GM19438 (cell line): Measurements from ENCODE around the gene ACR.
"Not testable (repeated sequence)": the region's sequence is repeated elsewhere in the genome, so short reads cannot be mapped to it uniquely, and the experiment has no call there.

Source experiments
- ATAC-seq: cut with Tn5 transposase; IDR thresholded peaks from one replicate; pipeline ENCODE4 v1.9.1; 2021; ENCODE audit warnings: low read depth; ENCODE audit not compliant: unreplicated experiment

Gene ACR

DNA sequence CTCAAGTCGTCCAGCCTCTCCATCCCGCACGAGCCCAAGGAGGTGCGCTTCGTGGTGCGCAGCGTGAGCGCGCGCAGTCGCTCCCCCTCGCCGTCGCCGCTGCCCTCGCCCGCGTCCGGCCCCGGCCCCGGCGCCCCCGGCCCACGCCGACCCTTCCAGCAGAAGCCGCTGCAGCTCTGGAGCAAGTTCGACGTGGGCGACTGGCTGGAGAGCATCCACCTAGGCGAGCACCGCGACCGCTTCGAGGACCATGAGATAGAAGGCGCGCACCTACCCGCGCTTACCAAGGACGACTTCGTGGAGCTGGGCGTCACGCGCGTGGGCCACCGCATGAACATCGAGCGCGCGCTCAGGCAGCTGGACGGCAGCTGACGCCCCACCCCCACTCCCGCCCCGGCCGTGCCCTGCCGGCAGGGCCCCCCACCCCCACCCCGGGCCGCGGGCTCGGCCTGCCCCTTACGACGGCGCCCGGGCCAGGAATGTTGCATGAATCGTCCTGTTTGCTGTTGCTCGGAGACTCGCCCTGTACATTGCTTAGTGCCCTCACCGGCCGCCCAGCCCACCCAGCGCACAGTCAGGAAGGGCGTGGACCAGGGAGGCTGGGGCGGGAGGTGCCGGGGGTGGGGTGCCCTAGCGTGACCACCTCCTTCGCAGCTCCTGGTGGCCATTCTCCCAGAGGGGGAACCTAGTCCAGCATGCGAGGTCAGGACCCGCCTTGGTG, 6.9 kb upstream of the ACR start:
- no peak for ATAC-seq

DNA sequence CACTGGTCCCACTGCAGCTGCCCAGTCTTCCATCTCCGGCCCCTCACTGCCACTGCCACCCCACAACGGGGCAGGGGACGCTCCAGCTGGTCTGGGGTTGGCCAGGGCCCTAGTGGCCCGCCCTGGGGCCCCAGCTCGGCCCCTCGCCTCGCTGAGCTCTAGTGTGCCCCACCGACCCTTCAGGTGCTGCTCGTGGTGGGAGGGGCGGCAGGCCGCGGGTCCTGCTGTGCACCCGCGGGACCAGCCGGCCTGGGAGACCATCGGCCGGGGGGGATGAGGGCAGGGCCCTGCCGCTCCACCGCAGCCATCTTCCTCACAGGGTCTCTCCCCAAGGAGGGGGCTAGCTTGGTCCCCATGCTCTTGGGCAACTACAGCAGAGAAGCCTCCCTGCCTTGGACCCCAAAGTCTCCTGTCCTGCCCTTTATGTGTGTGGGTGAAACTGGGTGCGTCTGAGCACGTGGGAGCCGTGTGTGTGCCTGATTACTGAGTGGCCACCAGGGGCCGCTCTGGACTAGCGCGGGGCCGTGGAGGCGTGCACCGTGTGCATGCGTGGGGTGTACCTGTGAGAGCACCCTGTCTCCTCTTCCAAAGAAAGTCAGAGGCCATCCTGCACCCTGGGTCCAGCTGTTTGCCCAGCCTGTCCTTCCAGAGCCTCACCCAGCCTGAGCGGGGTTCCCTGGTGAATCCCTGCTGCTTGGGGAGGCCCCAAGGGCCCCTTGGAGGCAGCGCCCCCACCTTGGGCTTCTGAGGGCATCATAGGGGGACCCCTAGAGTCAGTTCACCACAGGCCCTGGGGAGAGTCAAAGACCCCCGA, 6.0 kb upstream of the ACR start:
- no peak for ATAC-seq

DNA sequence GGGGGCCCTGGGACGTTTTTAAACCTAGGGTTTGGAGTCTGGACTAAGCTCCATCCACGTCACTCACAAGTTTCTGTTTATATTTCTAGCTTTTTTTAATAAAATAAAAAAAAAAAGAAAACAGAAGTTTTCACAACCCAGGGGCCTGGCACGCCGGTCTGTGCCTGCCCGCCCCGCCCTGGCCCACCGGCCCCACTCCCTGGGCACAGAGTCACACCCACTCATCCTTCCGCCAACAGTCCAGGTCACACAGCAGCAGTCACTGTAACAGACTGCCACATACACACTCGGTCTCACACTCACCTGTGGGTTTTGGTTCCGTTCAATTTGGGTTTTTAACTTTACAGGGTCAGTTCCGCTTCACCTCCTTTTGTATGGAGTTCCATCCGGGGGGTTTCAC, 5.3 kb upstream of the ACR start:
- ATAC-seq: no peak

DNA sequence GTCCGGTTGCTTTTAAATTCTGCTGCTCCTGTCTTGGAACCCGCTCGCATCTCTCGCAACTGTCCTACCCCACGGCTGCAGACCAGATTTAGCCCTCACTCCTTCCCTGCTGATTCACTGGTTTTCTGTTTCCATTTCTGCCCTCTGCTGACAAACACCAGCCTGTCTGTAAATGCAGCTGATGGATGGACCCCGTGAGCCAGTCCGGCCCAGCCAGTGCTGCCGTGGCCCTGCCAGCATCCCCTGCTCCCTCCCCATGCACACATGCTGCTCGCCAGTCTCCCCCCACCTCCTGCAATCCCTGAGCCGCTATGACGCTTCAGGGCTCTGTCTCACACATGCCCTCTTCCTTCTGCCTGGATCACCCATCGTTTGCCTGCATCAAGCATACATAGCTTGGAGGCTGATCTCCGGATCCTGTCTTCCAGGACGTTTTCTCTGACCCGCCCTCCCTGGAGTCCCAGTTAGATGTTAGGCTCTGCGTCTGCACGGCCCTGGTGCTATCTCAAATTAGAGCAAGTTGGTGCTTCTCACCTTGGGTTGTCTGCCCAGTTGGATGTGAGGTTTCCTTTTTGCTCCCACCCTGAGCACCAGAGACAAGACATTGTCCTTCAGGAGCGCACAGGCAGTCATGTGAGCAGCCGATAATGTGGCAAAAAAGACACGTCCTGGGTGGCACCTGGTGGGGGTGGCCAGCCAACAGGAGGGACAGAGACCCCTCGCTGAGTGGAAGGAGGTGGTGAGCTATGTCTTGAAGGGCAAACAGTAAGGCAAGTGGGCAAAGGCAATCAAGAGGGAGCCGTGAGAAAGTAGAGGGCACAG, 4.3 kb upstream of the ACR start:
- no peak for ATAC-seq

GRCh38 chr22:50734343-50734771, 3.6 kb upstream of the ACR start:
- ATAC-seq: no peak

GRCh38 chr22:50734986-50735738, 2.8 kb upstream of the ACR start:
- ATAC-seq: no peak

DNA sequence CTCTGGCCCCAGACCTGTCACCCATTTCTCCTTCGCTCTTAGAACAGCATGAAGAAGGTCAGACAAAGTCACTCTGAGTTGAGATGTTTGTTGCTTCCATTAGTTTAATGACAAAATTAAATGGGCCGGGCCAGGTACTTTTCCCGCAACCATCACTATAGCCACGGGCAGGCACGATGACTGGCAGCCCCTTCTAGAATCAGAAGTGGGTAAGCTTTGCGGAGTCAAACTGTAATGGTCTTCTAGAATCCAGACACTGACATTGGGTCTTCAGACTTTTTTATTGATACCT, 2.3 kb upstream of the ACR start:
- ATAC-seq: no peak

- no peak for ATAC-seq
Measured at GRCh38 chr22:50738649-50739227, 734 bp downstream of the ACR start.

GRCh38 chr22:50739279-50739691, 1.3 kb downstream of the ACR start:
- ATAC-seq: no peak

GRCh38 chr22:50739894-50740293, 1.9 kb downstream of the ACR start:
- no peak for ATAC-seq

- ATAC-seq: not testable (repeated sequence)
Measured at GRCh38 chr22:50740714-50741113, 2.7 kb downstream of the ACR start.

GRCh38 chr22:50744424-50744823, 6.4 kb downstream of the ACR start:
- ATAC-seq: not testable (repeated sequence)

DNA sequence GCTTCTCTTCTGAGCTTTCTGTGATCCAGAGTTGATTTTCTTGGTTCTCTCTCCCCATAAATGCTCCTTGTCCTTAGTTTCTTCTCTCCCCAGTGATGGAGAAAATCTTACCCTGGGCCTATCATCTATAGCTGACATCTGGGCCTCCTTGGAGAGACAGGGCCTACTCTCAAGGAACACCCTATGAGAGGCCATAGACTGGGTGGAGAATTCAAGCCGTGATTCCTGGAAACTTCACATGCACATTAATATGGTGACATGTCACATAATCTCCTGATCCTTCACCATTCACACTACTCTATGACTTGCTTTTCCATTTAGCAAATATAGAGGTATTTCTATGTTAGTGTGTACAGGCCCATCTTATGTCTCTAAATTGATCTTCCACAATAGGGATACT, 9.5 kb downstream of the ACR start:
- not testable (repeated sequence) for ATAC-seq

DNA sequence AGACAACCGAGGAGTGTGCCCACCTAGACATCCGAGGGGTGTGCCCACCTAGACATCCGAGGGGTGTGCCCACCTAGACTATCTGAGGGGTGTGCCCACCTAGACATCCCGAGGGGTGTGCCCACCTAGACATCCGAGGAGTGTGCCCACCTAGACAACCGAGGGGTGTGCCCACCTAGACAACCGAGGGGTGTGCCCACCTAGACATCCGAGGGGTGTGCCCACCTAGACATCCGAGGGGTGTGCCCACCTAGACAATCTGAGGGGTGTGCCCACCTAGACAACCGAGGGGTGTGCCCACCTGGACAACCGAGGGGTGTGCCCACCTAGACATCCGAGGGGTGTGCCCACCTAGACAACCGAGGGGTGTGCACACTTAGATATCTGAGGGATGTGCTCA, 10.6 kb downstream of the ACR start:
- not testable (repeated sequence) for ATAC-seq

GRCh38 chr22:50749302-50750074, 11.5 kb downstream of the ACR start:
- not testable (repeated sequence) for ATAC-seq

DNA sequence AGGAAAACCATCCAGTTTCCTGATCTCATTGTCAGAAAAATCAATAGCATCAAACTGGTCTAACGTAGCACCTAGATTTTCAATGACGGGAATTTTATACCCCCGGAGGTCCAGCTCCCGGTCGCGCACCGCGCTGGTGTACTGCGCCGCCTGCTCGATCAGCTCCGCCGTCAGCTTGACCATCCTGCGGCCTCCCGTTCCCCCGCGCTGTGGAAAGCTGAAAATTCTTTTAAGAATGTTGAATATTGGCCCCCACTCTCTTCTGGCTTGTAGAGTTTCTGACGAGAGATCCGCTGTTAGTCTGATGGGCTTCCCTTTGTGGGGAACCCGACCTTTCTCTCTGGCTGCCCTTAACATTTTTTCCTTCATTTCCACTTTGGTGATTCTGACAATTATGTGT, 17.2 kb downstream of the ACR start:
- not testable (repeated sequence) for ATAC-seq

GRCh38 chr22:50756406-50756805, 18.4 kb downstream of the ACR start:
- ATAC-seq: not testable (repeated sequence)

DNA sequence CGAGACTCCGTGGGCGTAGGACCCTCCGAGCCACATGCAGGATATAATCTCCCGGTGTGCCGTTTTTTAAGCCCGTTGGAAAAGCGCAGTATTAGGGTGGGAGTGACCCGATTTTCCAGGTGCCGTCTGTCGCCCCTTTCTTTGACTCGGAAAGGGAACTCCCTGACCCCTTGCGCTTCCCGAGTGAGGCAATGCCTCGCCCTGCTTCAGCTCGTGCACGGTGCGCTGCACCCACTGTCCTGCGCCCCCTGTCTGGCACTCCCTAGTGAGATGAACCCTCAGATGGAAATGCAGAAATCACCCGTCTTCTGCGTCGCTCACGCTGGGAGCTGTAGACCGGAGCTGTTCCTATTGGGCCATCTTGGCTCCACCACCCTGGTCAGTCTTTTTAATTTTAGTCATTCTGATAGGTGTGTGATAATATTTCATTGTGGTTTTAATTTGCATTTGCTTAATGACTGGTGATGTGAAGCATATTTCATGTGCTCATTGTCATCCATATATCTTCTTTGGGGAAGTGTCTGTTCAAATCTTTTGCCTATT, 19.0 kb downstream of the ACR start:
- not testable (repeated sequence) for ATAC-seq
